HG03159 (cell line): ENCODE results near the gene SPINDOC.
"Not testable (repeated sequence)": the region's sequence is repeated elsewhere in the genome, so short reads cannot be mapped to it uniquely, and the experiment has no call there.

Experiments used
- ATAC-seq: cut with Tn5 transposase; IDR thresholded peaks from one replicate; pipeline ENCODE4 v1.9.1; 2021; ENCODE audit warnings: mild to moderate bottlenecking, moderate library complexity; ENCODE audit not compliant: unreplicated experiment

The SPINDOC gene, protein sequence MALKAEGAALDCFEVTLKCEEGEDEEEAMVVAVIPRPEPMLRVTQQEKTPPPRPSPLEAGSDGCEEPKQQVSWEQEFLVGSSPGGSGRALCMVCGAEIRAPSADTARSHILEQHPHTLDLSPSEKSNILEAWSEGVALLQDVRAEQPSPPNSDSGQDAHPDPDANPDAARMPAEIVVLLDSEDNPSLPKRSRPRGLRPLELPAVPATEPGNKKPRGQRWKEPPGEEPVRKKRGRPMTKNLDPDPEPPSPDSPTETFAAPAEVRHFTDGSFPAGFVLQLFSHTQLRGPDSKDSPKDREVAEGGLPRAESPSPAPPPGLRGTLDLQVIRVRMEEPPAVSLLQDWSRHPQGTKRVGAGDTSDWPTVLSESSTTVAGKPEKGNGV

GRCh38 chr11:63813035-63813562, at the start of gene SPINDOC:
Gene SPINDOC, plus strand, starts transcription at chr11:63813456. Its CDS starts 231 bp downstream, at chr11:63813687.
- ATAC-seq = peak; percentile 74

GRCh38 chr11:63763496-63764339, 49.5 kb upstream of the SPINDOC start:
- ATAC-seq = no peak

DNA sequence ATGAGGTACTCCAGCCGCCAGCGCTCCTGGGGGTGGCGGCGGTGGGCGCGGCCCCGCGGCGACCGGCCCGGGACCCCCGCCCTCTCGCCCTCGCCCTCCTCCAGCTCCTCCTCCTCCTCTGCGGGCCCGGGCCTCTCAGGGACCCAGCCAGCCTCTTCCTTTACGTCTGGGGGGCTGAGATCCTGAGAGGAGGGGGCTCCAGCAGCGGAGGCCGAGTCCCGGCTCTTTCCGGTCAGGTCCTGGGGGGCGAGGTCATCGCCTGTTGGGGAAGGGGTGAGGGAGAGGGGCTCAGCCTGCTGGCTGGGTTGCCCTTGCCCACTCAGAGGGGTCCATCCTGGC, 48.9 kb upstream of the SPINDOC start:
- no peak for ATAC-seq

GRCh38 chr11:63764679-63765647, 48.3 kb upstream of the SPINDOC start:
- no peak for ATAC-seq

DNA sequence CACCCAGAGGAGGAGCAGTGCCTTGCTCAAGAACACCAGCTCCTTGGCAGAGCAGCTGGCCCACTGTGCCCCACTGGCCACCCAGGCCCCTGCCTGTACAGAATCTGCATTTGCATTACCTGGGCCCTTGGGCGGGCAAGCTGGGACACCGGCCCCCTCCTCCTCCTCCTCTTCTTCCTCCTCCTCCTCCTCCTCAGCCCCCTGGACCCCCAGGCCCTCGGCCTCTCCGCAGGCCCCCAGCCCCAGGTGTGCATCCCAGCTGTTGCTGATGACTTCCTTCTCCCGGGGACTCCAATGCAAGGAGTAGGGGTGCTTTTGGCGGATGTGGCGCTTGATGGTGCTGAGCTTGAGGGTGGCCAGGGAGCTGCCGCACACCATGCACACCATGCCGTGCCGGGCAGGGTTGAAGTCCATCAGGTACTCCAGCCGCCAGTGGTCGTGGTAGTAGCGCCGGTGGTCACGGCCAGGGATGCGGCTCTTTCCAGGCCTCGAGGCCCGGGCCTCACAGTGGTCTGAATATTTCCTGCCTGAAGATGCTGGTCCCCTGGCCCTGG, 47.5 kb upstream of the SPINDOC start:
- ATAC-seq = no peak

DNA sequence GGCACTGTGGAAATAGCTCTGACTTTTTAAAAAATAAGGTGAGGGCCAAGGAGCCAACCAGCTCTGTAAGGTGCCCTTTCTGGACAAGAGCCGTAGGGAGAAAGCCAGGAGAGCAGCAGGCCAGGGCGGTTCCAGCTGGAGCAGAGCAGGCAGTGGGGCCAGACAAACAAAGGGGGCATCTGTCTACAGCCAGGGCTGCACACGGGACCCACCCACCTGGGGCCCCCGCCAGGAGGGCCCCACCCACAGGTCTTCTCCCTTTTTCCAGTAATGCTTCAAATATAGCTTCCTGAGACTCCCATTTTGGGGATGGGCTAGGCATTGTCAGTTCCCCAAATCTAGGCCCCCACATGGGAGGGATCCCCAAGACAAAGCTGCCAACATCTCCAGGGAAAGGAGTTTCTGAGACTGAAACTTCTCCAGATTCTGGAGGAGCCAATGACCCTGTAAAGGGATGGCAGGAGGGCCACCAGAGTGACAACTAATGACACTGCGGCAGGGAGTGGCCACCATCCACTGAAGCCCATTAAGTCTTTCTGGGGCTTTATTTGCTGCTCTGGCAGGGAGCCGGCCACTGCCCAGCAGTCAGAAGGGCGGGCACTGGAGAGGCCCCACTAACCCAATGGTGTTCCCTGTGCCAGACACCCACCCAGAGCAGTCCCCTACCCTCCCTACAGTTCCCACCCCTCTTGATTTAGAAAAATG, 46.6 kb upstream of the SPINDOC start:
- no peak for ATAC-seq

DNA sequence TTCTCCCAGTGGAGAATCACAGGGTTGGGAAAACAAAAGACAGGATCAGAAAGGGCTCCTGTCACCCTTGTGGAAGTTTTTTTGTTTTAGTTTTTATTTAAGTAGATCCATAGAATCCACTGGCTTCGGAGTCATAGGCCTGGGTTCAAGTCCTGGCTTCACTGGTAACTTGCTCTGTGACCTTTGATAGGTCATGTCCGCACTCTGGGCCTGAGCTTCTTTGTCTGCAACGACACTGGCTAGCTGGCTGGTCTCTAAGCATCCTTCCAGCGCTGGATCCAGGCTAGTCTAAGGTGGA, 46.0 kb upstream of the SPINDOC start:
- ATAC-seq = no peak

DNA sequence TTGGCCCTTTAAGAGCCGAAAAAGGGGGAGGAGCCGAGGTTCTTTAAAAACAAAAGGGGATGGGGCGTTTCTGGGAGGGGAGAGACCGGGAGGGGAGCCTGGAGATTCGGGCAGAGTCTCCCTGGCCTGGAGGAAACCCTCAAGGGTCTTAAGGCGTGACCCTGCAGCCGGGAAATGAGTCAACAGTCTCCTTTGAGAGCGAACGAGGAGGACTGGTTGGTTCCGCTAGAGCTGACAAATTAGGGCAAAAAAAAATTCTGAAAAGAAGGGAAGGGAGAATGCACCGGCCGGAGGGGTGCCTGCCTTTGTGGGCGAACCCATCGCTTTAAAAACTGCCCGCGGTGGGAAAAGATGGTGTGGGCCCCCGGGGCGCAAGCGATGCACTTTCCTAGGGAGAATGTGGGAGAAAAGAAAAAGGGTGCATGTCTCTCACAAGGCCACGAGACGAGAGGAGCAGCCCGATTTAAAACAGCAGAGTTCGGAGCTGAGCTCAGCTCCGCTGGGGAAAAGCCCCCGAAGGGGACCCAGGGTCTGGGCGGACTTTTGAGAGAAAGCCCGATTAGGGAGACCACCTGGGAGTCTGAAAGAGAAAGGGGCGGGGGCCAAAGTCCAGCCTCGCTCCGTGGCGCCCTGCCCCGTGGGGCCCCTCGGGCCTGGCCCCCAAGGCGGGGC, 45.6 kb upstream of the SPINDOC start:
- no peak for ATAC-seq

DNA sequence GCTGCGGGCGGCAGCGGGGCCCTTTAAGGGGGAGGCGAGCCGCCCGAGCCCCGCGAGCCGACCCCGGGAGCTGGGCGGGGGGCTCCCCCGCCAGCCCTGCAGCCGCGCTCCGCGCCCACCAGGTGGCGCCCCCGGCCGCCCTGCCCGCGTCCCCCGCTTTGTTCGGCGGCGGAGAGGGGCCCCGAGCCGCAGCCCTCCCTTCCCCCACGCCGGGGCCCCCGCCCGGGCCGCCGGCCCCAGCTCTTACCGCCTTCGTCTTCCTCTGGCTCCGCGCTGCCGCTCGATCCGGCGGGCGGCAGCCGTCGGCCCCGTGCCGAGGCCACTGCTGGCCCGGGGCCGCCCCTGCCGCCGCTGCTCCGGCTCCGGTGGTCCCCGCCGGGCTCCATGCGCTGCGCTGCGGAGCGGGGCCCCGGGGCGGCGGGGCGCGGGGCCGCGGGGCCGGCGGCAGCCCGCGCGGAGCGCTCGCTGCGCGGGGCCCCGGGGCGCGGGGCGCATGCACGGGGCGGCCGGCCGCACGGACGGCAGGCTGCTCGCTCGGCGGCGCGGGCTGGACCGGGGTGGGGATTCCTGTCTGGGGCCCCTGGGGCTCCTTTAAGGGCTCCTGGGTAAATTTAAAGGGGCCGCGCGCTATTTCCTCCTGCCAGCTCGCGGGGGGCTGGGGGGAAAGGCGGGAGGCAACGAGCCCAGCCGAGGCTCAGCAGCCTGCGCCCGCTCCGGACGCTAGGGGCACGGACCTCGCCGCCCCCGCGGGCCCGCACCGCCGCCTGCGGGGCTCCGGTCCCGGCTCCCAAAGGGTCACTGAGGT, 44.8 kb upstream of the SPINDOC start, which contains the start of gene ZFTA:
ZFTA (minus strand) TSS at position 539 of the 805 bp plus-strand sequence; CDS start at position 386, 153 bp downstream.
- ATAC-seq = no peak

- ATAC-seq = no peak
These were observed 44.1 kb upstream of the SPINDOC start for GRCh38 chr11:63769042-63769713.

GRCh38 chr11:63769714-63770455, 43.4 kb upstream of the SPINDOC start:
- no peak for ATAC-seq

GRCh38 chr11:63770763-63771162, 42.5 kb upstream of the SPINDOC start:
- ATAC-seq = no peak

DNA sequence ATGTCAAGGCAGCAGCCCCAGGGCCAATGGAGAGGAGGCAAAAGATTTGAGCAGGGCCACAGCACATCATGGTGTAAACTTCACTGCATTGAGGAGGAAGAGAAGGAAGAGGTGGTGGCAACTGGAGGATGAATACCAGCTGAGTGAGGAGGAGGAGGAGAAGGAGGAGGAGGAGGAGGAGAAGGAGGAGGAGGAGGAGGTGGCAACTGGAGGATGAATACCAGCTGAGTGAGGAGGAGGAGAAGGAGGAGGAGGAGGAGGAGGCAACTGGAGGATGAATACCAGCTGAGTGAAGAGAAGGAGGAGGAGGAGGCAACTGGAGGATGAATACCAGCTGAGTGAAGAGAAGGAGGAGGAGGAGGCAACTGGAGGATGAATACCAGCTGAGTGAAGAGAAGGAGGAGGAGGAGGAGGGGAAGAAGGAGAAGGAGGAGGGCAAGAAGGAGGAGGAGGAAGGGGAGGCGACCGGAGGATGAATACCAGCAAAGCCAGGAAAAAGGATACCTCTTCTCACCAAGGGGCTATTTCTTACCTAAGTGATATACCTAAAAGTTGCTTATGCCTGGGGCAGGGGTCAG, 41.4 kb upstream of the SPINDOC start:
- not testable (repeated sequence) for ATAC-seq

DNA sequence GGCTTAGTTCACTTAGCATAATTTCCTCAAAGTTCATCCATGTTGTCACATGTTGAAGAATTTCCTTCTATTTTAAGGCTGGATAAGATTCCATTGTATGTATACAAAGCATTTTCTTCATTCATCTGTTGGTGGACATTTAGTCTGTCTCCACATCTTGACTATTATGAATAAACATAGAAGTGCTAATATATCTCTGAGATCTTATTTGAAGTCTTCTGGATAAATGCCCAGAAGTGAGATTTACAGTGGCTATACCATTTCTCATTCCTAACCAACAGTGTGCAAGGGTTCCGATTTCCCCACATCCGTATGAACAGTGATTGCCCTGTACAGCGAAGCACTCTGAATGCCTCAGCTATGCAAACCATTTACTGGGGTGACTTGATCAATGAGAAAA, 38.1 kb upstream of the SPINDOC start:
- no peak for ATAC-seq

DNA sequence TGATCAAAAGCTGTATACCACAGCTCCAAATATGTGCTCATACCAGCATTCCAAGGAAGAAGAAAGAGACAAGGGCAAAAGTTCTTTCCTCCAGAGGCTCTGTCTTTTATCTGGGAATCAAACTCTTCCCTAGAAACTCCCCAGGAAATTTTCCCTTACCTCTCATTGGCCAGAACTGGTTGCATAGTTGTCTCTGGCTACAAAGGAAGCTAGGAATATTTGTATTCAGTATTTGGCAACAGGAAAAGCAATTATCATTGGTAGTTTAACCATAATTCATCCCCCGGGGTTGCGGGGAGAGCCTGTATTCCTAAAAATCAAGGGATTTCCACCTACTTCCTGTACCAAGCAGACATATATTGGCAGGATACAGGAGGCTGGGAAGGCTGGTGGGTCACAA, 34.2 kb upstream of the SPINDOC start:
- no peak for ATAC-seq

GRCh38 chr11:63782749-63783148, 30.5 kb upstream of the SPINDOC start:
- ATAC-seq = no peak
